MM.1S (cell line): ENCODE results near the gene YPEL1.
"Not testable (repeated sequence)": the region's sequence is repeated elsewhere in the genome, so short reads cannot be mapped to it uniquely, and the experiment has no call there.

Experiments used
- DNase-seq: peaks from one replicate; pipeline ENCODE4 v3.0.0-alpha.2; 2015
- H2AFZ ChIP-seq: fragments of 300-600 bp; sonication (generic); 2 replicates; pipeline ENCODE4 v1.6.0; 2016; ENCODE audit warnings: antibody characterized with exemption, low read length
- H3F3A ChIP-seq: fragments of 300-600 bp; sonication (generic); 2 replicates; pipeline ENCODE4 v1.6.1; 2016; ENCODE audit warnings: mild to moderate bottlenecking, antibody characterized with exemption, low read length, moderate library complexity, mixed read lengths; ENCODE audit not compliant: insufficient read depth
- H3K27ac ChIP-seq: fragments of 300-600 bp; sonication (generic); 2 replicates; pipeline ENCODE4 v1.5.1; 2016; ENCODE audit warnings: mild to moderate bottlenecking, low read length
- H3K27me3 ChIP-seq: fragments of 300-600 bp; sonication (generic); replicated peaks from 2 replicates; pipeline ENCODE4 v1.6.0; 2016; ENCODE audit warnings: low read length; ENCODE audit not compliant: insufficient read depth
- H3K36me3 ChIP-seq: fragments of 300-600 bp; sonication (generic); replicated peaks from 2 replicates; pipeline ENCODE4 v1.6.1; 2016; ENCODE audit warnings: mild to moderate bottlenecking, low read length, mixed read lengths; ENCODE audit not compliant: insufficient read depth
- H3K4me1 ChIP-seq: fragments of 300-600 bp; sonication (generic); 2 replicates; pipeline ENCODE4 v1.6.1; 2016; ENCODE audit warnings: low read length, mixed read lengths
- H3K4me2 ChIP-seq: fragments of 300-600 bp; sonication (generic); 2 replicates; pipeline ENCODE4 v1.6.0; 2016; ENCODE audit warnings: low read depth, low read length
- H3K4me3 ChIP-seq: fragments of 300-600 bp; sonication (generic); 2 replicates; pipeline ENCODE4 v1.5.1; 2016; ENCODE audit warnings: low read length, mixed read lengths
- H3K79me2 ChIP-seq: fragments of 300-600 bp; sonication (generic); 2 replicates; pipeline ENCODE4 v1.6.1; 2016; ENCODE audit warnings: mixed run types, low read length, mixed read lengths
- H3K9ac ChIP-seq: fragments of 300-600 bp; sonication (generic); 2 replicates; pipeline ENCODE4 v1.6.1; 2016; ENCODE audit warnings: low read length, mixed read lengths
- H3K9me2 ChIP-seq: fragments of 300-600 bp; sonication (generic); replicated peaks from 2 replicates; pipeline ENCODE4 v1.6.1; 2016; ENCODE audit warnings: mild to moderate bottlenecking, low read length, mixed read lengths; ENCODE audit not compliant: insufficient read depth
- H3K9me3 ChIP-seq: fragments of 300-600 bp; sonication (generic); replicated peaks from 2 replicates; pipeline ENCODE4 v1.6.1; 2016; ENCODE audit warnings: mild to moderate bottlenecking, low read length, mixed read lengths; ENCODE audit not compliant: insufficient read depth
- H4K20me1 ChIP-seq: fragments of 300-600 bp; sonication (generic); 2 replicates; pipeline ENCODE4 v1.6.1; 2016; ENCODE audit warnings: mild to moderate bottlenecking, low read length, moderate library complexity, mixed read lengths; ENCODE audit not compliant: insufficient read depth
- EZH2 ChIP-seq: fragments of 300-600 bp; sonication (generic); optimal IDR thresholded peaks from 2 replicates; pipeline ENCODE3; 2017; ENCODE audit warnings: low read depth, mild to moderate bottlenecking, antibody characterized with exemption, low read length, mixed read lengths
- EZH2phosphoT487 ChIP-seq: fragments of 300-600 bp; sonication (generic); IDR thresholded peaks from 2 replicates; pipeline ENCODE4 v1.6.1; 2018; ENCODE audit warnings: antibody characterized with exemption, low read length
- TF ChIP-seq, protein P1 (sequence below): fragments of 300-600 bp; sonication (generic); IDR thresholded peaks from 2 replicates; pipeline ENCODE4 v1.5.1; 2016; ENCODE audit warnings: antibody characterized with exemption, low read length, mixed read lengths

YPEL1 gene

DNA sequence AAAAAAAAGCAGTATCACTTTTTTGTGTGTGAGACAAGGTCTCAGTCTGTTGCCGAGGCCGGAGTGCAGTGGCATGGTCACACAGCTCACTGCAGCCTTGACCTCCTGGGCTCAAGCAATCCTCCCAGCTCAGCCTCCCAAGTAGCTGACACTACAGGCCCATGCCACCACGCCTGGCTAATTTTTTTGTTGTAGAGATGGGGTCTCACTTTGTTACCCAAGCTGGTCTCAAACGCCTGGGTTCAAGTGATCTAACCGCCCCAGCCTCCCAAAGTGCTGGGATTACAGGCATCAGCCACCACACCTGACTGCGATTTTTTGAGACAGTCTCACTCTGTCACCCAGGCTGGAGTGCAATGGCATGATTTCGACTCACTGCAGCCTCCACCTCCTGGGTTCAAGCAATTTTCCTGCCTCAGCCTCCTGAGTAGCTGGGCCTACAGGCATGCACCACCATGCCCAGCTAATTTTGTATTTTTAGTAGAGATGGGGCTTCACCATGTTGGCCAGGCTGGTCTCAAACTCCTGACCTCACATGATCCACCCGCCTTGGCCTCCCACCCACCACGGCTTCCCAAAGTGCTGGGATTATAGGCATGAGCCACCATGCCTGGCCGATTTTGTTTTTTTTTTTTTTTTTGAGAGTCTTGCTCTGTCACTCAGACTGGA, 15.3 kb downstream of the YPEL1 start:
- H3K9ac ChIP-seq, H3K9me2 ChIP-seq, H3K4me1 ChIP-seq, H3K79me2 ChIP-seq, DNase-seq, H3K4me2 ChIP-seq, H2AFZ ChIP-seq, H3K27me3 ChIP-seq, H3K4me3 ChIP-seq, H3K9me3 ChIP-seq, H3K27ac ChIP-seq, H3F3A ChIP-seq, H4K20me1 ChIP-seq, H3K36me3 ChIP-seq: not testable (repeated sequence)

GRCh38 chr22:21719024-21719423, 16.6 kb downstream of the YPEL1 start:
- H3K36me3 ChIP-seq = no peaks in the 10 kb centered on the region
- H3K79me2 ChIP-seq = no peaks in the 10 kb centered on the region
- H3K4me2 ChIP-seq = no peak overlapping the region
- DNase-seq = no peak
- H3K9me2 ChIP-seq = no peaks in the 10 kb centered on the region
- no peaks in the 10 kb centered on the region for H3K4me1 ChIP-seq
- H3K27me3 ChIP-seq = no peaks in the 10 kb centered on the region
- H3K27ac ChIP-seq = no peak overlapping the region
- no peaks in the 10 kb centered on the region for H3K9me3 ChIP-seq
- no peak overlapping the region for H3K9ac ChIP-seq
- H4K20me1 ChIP-seq = no peaks in the 10 kb centered on the region
- no peak overlapping the region for H3K4me3 ChIP-seq
- no peak overlapping the region for H2AFZ ChIP-seq
- TF ChIP-seq, protein P1, sequence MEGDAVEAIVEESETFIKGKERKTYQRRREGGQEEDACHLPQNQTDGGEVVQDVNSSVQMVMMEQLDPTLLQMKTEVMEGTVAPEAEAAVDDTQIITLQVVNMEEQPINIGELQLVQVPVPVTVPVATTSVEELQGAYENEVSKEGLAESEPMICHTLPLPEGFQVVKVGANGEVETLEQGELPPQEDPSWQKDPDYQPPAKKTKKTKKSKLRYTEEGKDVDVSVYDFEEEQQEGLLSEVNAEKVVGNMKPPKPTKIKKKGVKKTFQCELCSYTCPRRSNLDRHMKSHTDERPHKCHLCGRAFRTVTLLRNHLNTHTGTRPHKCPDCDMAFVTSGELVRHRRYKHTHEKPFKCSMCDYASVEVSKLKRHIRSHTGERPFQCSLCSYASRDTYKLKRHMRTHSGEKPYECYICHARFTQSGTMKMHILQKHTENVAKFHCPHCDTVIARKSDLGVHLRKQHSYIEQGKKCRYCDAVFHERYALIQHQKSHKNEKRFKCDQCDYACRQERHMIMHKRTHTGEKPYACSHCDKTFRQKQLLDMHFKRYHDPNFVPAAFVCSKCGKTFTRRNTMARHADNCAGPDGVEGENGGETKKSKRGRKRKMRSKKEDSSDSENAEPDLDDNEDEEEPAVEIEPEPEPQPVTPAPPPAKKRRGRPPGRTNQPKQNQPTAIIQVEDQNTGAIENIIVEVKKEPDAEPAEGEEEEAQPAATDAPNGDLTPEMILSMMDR = no peak
- TF ChIP-seq EZH2phosphoT487 = no peak
- TF ChIP-seq EZH2 = no peak
- no peaks in the 10 kb centered on the region for H3F3A ChIP-seq

GRCh38 chr22:21718499-21718898, 17.1 kb downstream of the YPEL1 start:
- no peak for DNase-seq
- TF ChIP-seq, protein P1 = no peak
- TF ChIP-seq EZH2phosphoT487 (no peak), EZH2 (no peak)
- H3K9me3 ChIP-seq = no peaks in the 10 kb centered on the region
- no peaks in the 10 kb centered on the region for H3K79me2 ChIP-seq
- no peaks in the 10 kb centered on the region for H3K36me3 ChIP-seq
- no peaks in the 10 kb centered on the region for H4K20me1 ChIP-seq
- no peaks in the 10 kb centered on the region for H3K27me3 ChIP-seq
- H3K9me2 ChIP-seq = no peaks in the 10 kb centered on the region
- H3K4me1 ChIP-seq = no peaks in the 10 kb centered on the region
- no peak overlapping the region for H3K4me3 ChIP-seq
- no peak overlapping the region for H3K4me2 ChIP-seq
- no peak overlapping the region for H3K27ac ChIP-seq
- H3K9ac ChIP-seq = no peak overlapping the region
- H2AFZ ChIP-seq = no peak overlapping the region
- no peaks in the 10 kb centered on the region for H3F3A ChIP-seq

DNA sequence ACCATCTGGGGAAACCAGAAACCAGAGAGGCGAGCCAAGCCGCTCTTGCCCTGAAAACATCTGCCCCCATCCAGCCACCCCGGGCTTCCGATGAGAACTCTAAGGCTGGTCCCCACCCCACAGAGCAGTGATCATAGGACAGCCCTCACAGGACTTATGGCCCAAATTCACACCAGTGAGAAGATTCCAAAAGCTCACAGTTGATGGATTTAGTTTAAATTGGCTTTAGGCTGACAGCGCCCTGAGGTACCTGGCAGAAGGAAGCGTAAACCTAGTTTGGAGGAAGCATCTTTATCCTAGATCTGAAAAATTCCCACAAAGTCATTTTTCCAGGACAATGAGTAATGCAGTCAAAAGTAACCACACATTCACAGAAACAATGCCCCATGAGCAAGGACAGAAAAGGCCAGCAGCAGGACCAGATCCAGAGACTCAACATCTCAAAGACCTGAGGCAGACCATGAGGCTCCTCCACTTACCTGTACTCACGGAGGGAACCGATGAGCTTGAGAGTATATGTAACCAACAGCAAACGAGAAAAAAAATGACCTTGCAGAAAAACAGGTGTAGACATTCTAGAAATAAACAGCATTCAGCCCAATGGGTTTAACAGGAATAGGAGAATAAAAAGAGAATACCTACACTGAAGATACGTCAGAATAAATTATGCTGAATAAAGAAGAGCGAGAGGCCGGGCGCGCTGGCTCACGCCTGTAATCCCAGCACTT, 19.0 kb downstream of the YPEL1 start:
- not testable (repeated sequence) for H3K9me3 ChIP-seq, H3F3A ChIP-seq, H3K4me3 ChIP-seq, H4K20me1 ChIP-seq, H3K9ac ChIP-seq, H3K36me3 ChIP-seq, H3K27ac ChIP-seq, H3K27me3 ChIP-seq, H3K4me1 ChIP-seq, H3K4me2 ChIP-seq, DNase-seq, H3K9me2 ChIP-seq, H3K79me2 ChIP-seq, H2AFZ ChIP-seq
